RCC 7860 (cell line): ENCODE measurements around the gene SULF2.

Experiments
- DNase-seq: peaks from one replicate; pipeline ENCODE4 v3.0.0-alpha.2; 2015; ENCODE audit warnings: low spot score
- FAIRE-seq: peaks from 2 replicates; lab custom pipeline; 2012; peaks lifted over from hg19 to GRCh38; lab: Jason Lieb, UNC

Gene SULF2

DNA sequence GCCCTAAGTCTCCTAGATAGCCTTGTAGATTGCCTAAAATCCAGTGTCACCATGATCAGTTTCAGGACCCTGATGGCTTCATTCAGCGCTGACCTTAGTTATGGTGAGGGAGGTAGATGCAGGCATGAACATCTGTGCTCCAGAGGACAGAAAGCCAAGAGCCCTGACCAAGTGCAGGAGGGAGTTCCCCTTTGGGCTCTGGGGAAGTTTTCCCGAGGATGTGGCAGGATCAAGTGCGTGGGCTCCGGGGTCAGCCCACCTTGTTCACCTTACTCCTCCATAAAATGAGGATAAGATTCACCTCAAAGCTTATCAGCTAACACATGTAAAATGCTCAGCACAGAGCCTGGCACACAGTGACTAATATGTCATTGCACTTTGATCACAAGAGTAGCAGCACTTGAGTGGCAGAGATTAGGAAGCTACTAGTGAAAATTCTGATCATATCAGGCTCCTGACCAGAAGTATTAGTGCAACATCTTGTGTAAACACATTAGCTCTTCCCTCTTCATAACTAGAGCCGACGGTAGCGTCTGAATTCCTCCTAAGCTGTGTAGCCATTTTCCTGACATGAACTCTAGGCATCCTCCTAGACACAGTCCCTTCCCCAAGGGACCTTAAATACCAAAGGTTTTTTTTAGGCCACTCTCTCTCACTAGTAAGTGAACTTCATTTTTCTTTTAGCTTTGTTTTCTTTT, 125.2 kb downstream of the SULF2 start:
- FAIRE-seq (no peak), DNase-seq (no peak)

- no peak for DNase-seq
- FAIRE-seq = no peak
Measured at GRCh38 chr20:47656318-47656717, 129.0 kb downstream of the SULF2 start.

DNA sequence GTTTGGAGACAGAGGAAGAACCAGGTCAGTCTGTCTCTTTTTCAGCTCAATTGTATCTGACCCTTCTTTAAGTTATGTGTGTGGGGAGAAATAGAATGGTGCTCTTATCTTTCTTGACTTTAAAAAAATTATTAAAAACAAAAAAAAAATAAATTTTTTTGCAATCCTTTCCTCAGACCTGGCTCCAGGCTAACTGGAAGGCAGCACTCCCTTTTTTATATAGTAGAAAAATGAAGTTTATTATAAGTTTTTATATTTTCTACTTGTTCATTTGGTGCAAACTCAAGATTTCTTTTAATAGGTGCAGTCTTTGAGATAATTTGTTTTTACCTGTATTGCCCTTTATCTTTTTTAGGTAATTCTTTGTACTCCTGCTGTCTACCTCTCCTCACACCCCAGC, 129.6 kb downstream of the SULF2 start:
- DNase-seq = no peak
- no peak for FAIRE-seq

DNA sequence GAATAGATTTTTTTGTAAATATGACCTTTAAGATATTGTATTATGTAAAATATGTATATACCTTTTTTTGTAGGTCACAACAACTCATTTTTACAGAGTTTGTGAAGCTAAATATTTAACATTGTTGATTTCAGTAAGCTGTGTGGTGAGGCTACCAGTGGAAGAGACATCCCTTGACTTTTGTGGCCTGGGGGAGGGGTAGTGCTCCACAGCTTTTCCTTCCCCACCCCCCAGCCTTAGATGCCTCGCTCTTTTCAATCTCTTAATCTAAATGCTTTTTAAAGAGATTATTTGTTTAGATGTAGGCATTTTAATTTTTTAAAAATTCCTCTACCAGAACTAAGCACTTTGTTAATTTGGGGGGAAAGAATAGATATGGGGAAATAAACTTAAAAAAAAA, 130.9 kb downstream of the SULF2 start:
- DNase-seq (no peak), FAIRE-seq (no peak)

DNA sequence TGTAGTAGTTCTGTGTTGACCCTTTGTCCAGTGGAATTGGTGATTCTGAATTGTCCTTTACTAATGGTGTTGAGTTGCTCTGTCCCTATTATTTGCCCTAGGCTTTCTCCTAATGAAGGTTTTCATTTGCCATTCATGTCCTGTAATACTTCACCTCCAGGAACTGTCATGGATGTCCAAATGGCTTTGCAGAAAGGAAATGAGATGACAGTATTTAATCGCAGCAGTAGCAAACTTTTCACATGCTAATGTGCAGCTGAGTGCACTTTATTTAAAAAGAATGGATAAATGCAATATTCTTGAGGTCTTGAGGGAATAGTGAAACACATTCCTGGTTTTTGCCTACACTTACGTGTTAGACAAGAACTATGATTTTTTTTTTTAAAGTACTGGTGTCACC, 131.4 kb downstream of the SULF2 start:
- DNase-seq (no peak), FAIRE-seq (no peak)

- DNase-seq = no peak
- FAIRE-seq = no peak
Measured at GRCh38 chr20:47652794-47653193, 132.5 kb downstream of the SULF2 start.

GRCh38 chr20:47652301-47652700, 133.0 kb downstream of the SULF2 start:
- DNase-seq (no peak), FAIRE-seq (no peak)

DNA sequence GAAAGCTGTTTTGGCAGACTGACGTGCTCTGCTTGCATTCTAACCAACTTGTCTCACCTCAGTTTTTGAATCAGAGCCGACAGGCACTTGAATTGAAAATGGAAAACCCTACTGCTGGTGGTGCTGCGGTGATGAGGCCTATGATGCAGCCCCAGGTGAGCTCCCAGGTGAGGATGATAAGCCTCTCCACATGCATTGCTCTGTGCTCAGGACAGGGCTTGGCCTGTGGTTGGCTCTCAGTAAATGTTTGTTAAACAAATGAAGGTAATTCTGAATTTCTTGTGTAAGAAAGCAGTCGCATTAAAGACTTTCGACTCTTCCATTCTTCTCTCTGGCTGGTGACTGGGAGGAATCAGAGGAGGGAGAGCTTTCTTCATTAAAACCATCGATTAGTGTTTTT, 136.3 kb downstream of the SULF2 start:
- DNase-seq = no peak
- no peak for FAIRE-seq

- no peak for FAIRE-seq
Measured at GRCh38 chr20:47647994-47648393, 137.3 kb downstream of the SULF2 start.

GRCh38 chr20:47645632-47646031, 139.6 kb downstream of the SULF2 start:
- FAIRE-seq = no peak
- DNase-seq = no peak

More at GRCh38 chr20:47647994-47648393, 137.3 kb downstream of the SULF2 start:
- no peak for DNase-seq

DNA sequence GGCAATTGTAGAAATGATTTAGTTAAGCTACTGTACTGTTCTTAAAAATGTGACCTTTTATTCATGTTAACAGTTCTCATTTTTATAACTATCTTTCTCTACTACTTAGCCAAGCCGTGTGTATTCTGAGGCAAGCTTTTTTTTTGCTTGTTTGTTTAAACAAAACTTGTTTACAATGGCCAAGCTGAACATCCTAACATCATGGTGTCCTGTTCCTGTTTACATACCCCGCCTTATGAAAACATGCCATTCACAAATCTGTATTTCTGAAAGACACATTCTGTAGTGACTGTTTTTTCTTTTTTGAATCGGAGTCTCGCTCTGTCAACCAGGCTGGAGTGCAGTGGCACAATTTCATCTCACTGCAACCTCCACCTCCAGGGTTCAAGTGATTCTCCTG, 142.7 kb downstream of the SULF2 start:
- FAIRE-seq (no peak), DNase-seq (no peak)

DNA sequence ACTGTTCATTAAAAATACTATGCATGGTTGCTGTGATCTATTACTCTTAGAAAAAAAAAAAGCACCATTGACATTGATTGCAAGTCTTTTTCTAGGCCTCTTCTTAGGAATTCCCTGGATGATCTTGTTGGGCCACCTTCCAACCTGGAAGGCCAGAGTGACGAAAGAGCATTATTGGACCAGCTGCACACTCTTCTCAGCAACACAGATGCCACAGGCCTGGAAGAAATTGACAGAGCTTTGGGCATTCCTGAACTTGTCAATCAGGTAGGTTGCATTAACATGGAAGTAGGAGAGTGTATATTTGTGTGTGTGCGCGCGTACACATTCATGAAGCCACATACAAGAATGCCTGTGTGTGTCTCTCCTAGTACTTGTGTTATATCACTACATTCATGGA, 143.2 kb downstream of the SULF2 start:
- FAIRE-seq (no peak), DNase-seq (no peak)

DNA sequence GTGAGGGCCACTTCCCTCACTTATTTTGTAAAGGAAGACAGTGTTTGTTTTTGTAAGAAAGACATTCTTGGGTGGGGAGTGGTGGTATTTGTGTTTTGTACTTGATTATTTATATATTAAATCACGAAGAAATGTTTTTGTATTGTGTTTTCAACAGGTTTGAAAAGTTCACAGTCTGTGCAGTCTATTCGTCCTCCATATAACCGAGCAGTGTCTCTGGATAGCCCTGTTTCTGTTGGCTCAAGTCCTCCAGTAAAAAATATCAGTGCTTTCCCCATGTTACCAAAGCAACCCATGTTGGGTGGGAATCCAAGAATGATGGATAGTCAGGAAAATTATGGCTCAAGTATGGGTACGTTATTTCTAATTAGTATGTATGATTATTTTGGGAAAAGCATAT, 146.4 kb downstream of the SULF2 start:
- no peak for FAIRE-seq
- DNase-seq = no peak

DNA sequence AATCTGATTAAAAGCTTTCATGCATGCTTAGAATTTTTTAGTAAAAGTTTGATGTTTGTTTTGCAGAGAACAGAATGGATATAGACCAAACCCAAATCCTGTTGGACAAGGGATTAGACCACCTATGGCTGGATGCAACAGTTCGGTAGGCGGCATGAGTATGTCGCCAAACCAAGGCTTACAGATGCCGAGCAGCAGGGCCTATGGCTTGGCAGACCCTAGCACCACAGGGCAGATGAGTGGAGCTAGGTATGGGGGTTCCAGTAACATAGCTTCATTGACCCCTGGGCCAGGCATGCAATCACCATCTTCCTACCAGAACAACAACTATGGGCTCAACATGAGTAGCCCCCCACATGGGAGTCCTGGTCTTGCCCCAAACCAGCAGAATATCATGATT, 150.0 kb downstream of the SULF2 start:
- no peak for FAIRE-seq
- DNase-seq = no peak

DNA sequence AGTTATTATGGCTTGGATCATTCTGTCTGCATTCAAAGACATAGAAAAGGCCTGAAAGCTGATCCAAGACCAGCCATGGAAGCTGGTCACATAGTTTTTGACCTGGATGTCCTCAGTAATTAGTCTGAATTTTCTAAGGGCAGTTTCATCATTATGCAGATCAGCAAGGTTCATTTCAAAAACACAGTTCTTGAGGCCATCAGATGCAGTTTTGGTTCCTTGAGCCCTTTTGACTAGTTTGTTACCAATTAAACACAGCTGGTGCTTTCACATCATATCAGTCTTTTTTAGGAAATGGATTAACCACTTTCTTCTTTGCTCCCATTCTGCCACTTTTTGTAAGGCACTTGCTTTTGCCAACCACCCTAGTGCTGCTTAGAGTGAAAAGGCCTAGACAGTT, 154.2 kb downstream of the SULF2 start:
- FAIRE-seq (no peak), DNase-seq (no peak)

- FAIRE-seq (no peak), DNase-seq (no peak)
Measured at GRCh38 chr20:47629907-47630306, 155.4 kb downstream of the SULF2 start.

DNA sequence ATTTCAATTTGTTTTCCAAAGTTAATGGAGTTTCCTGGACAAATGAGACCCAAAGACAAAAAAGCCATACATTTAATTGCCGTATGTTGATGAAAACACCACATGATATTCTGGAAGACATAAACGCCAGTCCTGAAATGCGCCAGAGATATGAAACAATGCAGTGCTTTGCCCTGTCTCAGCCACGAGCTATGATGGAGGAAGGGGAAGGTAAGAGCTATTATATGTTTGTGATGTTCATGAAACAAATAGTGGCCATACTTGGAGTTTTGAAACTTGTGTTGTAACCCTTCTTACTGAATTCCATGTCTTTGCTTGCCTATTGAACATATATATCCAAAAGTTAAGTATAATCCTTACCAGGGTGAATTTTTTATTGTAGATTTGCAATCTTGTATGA, 157.7 kb downstream of the SULF2 start:
- FAIRE-seq (no peak), DNase-seq (no peak)

DNA sequence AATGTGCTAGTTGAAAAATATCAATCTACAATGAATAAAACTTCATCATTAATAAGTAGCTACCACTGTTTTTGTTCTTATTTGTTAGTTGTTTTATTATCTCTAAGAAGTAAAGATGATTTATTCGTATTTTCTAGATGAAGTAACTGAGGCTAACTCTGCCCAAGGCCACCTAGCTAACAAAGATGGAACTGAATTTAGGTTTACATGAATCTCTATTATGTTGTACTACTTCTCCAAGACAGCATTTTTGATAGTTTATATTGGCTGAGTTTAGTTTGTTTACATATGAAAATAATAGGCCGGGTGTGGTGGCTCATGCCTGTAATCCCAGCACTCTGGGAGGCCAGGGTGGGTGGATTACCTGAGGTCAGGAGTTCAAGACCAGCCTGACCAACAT, 162.1 kb downstream of the SULF2 start:
- FAIRE-seq (no peak), DNase-seq (no peak)

DNA sequence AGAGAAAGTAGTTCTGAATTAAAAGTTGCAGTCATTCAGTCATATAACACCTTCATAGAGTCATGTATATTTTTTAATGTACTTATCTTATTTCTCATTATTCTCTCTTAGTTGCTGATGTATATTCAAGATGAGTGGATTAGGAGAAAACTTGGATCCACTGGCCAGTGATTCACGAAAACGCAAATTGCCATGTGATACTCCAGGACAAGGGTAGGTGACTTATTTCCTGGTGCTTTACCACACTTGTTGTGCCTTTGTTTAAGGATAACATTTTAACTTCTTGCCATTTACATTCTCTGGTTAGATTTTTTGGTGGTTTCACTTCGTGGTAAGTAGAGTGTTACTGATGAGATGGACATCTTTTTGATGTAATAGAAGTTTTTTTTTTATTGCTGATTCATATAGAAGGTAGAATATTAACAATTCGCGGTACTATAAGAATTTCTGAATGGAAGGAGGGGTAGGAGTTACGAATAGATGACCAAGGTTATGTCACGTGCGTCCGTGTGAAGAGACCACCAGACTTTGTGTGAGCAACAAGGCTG, 163.1 kb downstream of the SULF2 start:
- DNase-seq (peak; percentile 79), FAIRE-seq (peak; percentile 93)

DNA sequence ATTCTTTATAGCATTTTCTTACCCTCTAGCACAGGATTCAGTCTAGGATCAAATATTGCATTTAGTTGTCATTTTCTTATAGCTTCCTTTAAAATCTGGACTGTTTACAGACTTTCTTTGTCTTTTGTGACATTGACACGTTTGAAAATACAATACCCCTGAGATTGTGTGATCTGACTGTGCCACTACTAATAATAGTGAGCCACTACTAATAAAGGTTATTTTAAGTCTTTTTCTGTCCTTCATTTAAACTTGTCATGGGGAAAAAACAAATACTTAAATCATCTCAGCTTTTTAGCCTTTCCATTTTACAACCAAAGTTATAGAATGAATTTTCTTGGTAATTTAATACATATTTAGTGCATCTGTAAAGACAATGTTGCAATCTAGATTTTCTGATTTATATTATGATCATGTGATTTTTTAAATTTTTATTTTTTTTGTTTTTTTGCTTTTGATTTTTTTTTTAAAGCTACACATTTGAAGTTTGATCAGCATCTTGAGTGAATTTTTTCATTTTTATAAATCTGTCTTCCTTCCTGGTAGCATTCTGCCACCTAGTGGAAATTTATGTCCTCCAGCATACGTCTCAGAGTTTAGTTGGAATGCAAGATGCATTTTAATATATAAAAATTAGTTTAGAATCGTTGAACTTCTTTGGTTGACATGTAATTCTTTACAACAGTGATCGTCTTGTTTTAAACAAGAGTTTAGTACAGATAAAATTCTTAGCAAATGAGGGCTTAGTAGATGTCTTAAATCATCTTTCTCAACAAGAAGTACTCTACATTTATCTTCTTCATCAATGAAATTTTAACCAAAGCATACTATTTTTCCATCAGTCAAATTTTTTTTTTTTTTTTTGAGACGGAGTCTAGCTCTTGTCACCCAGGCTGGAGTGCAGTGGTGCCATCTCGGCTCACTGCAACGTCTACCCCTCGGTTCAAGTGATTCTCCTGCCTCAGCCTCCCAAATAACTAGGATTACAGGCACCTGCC, 164.2 kb downstream of the SULF2 start:
- peak; percentile 90 for FAIRE-seq
- peak; percentile 52 for DNase-seq

GRCh38 chr20:47618479-47618878, 166.8 kb downstream of the SULF2 start:
- no peak for DNase-seq

More at GRCh38 chr20:47618479-47618878, 166.8 kb downstream of the SULF2 start:
- no peak for FAIRE-seq
